ENCODE measurements around the gene ZNF836. TPM values are rescaled to one million over a fixed set of nuclear protein-coding genes. Genes with fewer than 3 reads are reported as not detected.
A peak's percentile ranks its signal among the peaks of the same experiment; 100 is the strongest.
"Not testable (repeated sequence)": the region's sequence is repeated elsewhere in the genome, so short reads cannot be mapped to it uniquely, and the experiment has no call there.

Gene ZNF836
- total RNA-seq (2012; rRNA removed) = 4.8 and 5.8 TPM in 2 replicates

DNA sequence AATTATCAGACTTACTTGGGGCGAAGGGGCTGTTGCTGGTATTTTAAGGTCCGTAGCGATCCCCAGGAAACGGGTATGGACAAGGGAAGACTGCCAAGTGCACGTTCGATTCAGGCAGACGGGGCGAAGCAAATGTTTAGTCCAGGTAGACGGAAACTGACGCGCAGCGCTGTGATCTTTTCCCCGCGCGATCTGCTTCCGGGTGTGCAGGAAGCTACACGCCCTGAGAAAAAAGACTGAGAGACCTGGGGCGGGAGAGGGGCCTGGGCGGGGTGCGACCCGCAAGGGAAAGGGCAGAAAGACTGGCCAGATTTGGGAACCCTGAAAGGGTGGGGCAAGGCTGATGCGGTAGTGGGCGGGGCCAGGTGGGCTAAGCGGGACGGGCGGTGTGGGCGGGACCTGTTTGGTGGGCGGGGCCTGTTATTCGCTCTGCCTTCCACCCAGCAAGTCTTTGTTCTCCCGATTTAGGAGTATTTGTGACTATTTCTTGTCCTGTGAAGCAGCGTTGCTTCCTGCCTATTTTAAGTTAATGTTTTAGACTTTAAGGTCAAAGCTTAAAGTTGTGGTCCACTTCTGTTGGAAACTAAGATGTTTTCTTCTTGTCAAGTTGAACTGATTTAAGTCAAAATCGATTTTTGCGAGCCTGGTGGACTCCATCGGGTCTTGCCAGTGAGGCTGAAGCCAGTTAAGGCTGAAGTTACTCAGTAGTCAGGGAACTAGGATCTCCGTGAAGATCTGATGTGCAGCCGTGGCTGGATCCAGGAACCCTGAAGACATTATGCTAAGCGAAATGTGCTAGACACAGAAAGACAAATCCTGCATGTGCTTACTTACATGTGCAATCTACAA, at the start of gene ZNF836:
ZNF836 (minus strand) TSS at position 301 of the 849 bp plus-strand sequence. CDS start 3,549 bp downstream, outside the sequence.
- H3K9me3 ChIP-seq (replicated peaks; ENCODE audit: low read length) = no peaks in the 10 kb centered on the region
- no peaks in the 10 kb centered on the region for H3K27me3 ChIP-seq (ENCODE audit: control insufficient read depth, insufficient read depth, low read length)
- peaks cover 5% of the 10 kb centered on the region for H3K4me1 ChIP-seq (ENCODE audit: control insufficient read depth, insufficient read depth, low read length)
- H3K4me2 ChIP-seq (ENCODE audit: low read length) = peak within 1 kb of the TSS; percentile 96
- peaks cover 13% of the 10 kb centered on the region for H3K36me3 ChIP-seq (ENCODE audit: insufficient read depth, low read length)
- H3K9ac ChIP-seq (ENCODE audit: low read depth, low read length) = peak within 1 kb of the TSS; percentile 89
- peak within 1 kb of the TSS; percentile 100 for H3K4me3 ChIP-seq (ENCODE audit: low read length)

- no peak overlapping the region for H3K4me3 ChIP-seq (ENCODE audit: low read length)
- H3K36me3 ChIP-seq (ENCODE audit: insufficient read depth, low read length) = peaks cover 95% of the 10 kb centered on the region
- no peaks in the 10 kb centered on the region for H3K9me3 ChIP-seq (replicated peaks; ENCODE audit: low read length)
- no peak overlapping the region for H3K9ac ChIP-seq (ENCODE audit: low read depth, low read length)
- no peaks in the 10 kb centered on the region for H3K27me3 ChIP-seq (ENCODE audit: control insufficient read depth, insufficient read depth, low read length)
- no peak overlapping the region for H3K4me2 ChIP-seq (ENCODE audit: low read length)
- H3K4me1 ChIP-seq (ENCODE audit: control insufficient read depth, insufficient read depth, low read length) = no peaks in the 10 kb centered on the region
Measured at GRCh38 chr19:52221031-52221430, 49.6 kb upstream of the ZNF836 start.

DNA sequence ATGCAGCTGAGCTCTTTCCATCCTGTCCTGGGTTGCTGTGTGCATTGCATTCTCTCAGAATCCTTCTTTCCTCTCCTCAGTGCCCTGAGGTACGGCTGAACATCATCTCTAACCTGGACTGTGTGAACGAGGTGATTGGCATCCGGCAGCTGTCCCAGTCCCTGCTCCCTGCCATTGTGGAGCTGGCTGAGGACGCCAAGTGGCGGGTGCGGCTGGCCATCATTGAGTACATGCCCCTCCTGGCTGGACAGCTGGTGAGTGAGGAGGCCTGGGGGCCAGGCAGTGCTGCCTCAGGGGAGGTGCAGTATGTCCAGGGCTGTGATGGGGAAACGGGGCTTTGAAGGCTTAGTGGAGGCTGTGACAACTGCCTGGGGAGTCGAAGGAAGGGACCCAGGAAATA, 48.2 kb upstream of the ZNF836 start:
- no peaks in the 10 kb centered on the region for H3K27me3 ChIP-seq (ENCODE audit: control insufficient read depth, insufficient read depth, low read length)
- H3K9ac ChIP-seq (ENCODE audit: low read depth, low read length) = no peak overlapping the region
- no peaks in the 10 kb centered on the region for H3K4me1 ChIP-seq (ENCODE audit: control insufficient read depth, insufficient read depth, low read length)
- no peak overlapping the region for H3K4me3 ChIP-seq (ENCODE audit: low read length)
- no peak overlapping the region for H3K4me2 ChIP-seq (ENCODE audit: low read length)
- peaks cover 96% of the 10 kb centered on the region for H3K36me3 ChIP-seq (ENCODE audit: insufficient read depth, low read length)
- no peaks in the 10 kb centered on the region for H3K9me3 ChIP-seq (replicated peaks; ENCODE audit: low read length)

GRCh38 chr19:52217576-52217975, 46.2 kb upstream of the ZNF836 start:
- Histone ChIP-seq H3K27me3 (ENCODE audit: control insufficient read depth, insufficient read depth, low read length) (no peaks in the 10 kb centered on the region), H3K4me1 (ENCODE audit: control insufficient read depth, insufficient read depth, low read length) (no peaks in the 10 kb centered on the region), H3K4me3 (ENCODE audit: low read length) (no peak overlapping the region), H3K9me3 (replicated peaks; ENCODE audit: low read length) (no peaks in the 10 kb centered on the region), H3K4me2 (ENCODE audit: low read length) (no peak overlapping the region), H3K36me3 (ENCODE audit: insufficient read depth, low read length) (peaks cover 96% of the 10 kb centered on the region), H3K9ac (ENCODE audit: low read depth, low read length) (no peak overlapping the region)

DNA sequence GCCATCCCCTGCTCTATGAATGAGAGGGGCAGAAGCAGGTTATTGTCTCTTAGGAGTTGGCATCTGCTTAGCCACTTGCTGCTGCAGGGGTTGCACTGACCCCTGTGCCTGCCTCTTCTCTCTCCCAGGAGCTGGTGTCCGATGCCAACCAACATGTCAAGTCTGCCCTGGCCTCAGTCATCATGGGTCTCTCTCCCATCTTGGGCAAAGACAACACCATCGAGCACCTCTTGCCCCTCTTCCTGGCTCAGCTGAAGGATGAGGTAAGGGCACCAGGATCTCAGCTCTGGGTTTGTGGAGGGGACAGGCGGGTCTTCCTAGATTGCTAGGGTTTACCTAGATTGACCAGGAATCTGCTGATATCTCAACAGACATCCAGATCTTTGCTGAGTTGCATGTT, 45.0 kb upstream of the ZNF836 start:
- no peaks in the 10 kb centered on the region for H3K27me3 ChIP-seq (ENCODE audit: control insufficient read depth, insufficient read depth, low read length)
- H3K36me3 ChIP-seq (ENCODE audit: insufficient read depth, low read length) = peaks cover 96% of the 10 kb centered on the region
- no peaks in the 10 kb centered on the region for H3K9me3 ChIP-seq (replicated peaks; ENCODE audit: low read length)
- no peak overlapping the region for H3K4me3 ChIP-seq (ENCODE audit: low read length)
- H3K9ac ChIP-seq (ENCODE audit: low read depth, low read length) = no peak overlapping the region
- H3K4me2 ChIP-seq (ENCODE audit: low read length) = no peak overlapping the region
- no peaks in the 10 kb centered on the region for H3K4me1 ChIP-seq (ENCODE audit: control insufficient read depth, insufficient read depth, low read length)

- H3K9me3 ChIP-seq (replicated peaks; ENCODE audit: low read length) = no peaks in the 10 kb centered on the region
- H3K9ac ChIP-seq (ENCODE audit: low read depth, low read length) = no peak overlapping the region
- H3K4me3 ChIP-seq (ENCODE audit: low read length) = no peak overlapping the region
- H3K27me3 ChIP-seq (ENCODE audit: control insufficient read depth, insufficient read depth, low read length) = no peaks in the 10 kb centered on the region
- no peaks in the 10 kb centered on the region for H3K4me1 ChIP-seq (ENCODE audit: control insufficient read depth, insufficient read depth, low read length)
- H3K4me2 ChIP-seq (ENCODE audit: low read length) = no peak overlapping the region
- peaks cover 92% of the 10 kb centered on the region for H3K36me3 ChIP-seq (ENCODE audit: insufficient read depth, low read length)
Measured at GRCh38 chr19:52214241-52214640, 42.8 kb upstream of the ZNF836 start.

DNA sequence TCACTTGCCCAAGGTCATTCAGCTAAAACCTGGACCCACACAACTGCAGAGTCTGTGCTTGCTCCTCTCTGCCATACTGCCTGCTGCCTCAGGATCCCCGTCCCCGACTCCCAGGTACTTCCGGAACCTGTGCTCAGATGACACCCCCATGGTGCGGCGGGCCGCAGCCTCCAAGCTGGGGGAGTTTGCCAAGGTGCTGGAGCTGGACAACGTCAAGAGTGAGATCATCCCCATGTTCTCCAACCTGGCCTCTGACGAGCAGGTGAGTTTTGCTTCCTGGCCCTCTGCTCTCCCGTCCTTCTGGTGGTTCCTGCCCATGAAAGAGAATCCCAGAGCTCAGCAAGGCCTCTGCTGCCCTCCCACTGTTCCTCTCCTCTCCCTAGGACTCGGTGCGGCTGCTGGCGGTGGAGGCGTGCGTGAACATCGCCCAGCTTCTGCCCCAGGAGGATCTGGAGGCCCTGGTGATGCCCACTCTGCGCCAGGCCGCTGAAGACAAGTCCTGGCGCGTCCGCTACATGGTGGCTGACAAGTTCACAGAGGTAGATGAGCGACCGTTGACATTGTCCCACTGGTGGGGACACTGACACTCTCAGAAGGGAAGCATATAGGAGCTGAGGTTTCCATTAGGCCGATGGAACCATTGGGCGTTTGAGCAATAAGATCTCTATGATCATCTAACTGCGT, 41.3 kb upstream of the ZNF836 start:
- H3K4me1 ChIP-seq (ENCODE audit: control insufficient read depth, insufficient read depth, low read length) = no peaks in the 10 kb centered on the region
- H3K27me3 ChIP-seq (ENCODE audit: control insufficient read depth, insufficient read depth, low read length) = no peaks in the 10 kb centered on the region
- peaks cover 86% of the 10 kb centered on the region for H3K36me3 ChIP-seq (ENCODE audit: insufficient read depth, low read length)
- H3K4me3 ChIP-seq (ENCODE audit: low read length) = no peak overlapping the region
- H3K4me2 ChIP-seq (ENCODE audit: low read length) = no peak overlapping the region
- H3K9ac ChIP-seq (ENCODE audit: low read depth, low read length) = no peak overlapping the region
- H3K9me3 ChIP-seq (replicated peaks; ENCODE audit: low read length) = no peaks in the 10 kb centered on the region

DNA sequence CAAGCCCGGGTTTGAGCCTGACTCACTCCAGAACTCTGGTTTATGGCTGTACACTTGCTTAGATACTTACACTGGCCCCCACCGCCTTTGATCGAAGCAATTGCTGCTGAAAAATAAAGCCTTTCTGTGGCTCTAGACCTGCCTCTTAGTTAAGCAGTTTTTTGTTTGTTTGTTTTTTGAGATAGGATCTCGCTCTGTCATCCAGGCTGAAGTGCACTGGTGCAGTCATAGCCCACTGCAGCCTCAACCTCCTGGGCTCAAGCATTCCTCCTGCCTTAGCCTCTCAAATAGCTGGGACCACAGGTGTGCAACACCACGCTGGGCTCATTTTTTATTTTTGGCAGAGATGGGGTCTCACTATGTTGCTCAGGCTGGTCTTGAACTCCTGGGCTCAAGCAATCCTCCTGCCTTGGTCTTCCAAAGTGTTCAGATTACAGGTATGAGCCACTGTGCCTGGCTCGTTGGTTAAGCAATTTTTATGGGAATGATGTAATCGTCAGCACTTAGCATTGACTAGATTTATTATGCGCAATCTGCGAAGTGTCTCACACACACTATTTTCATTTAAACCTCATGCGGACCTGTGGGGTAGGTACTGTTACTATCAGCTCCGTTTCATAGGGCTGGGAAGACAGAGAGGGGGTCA, 40.6 kb upstream of the ZNF836 start:
- Histone ChIP-seq H3K4me2 (ENCODE audit: low read length) (no peak overlapping the region), H3K36me3 (ENCODE audit: insufficient read depth, low read length) (peaks cover 86% of the 10 kb centered on the region), H3K9me3 (replicated peaks; ENCODE audit: low read length) (no peaks in the 10 kb centered on the region), H3K4me3 (ENCODE audit: low read length) (no peak overlapping the region), H3K27me3 (ENCODE audit: control insufficient read depth, insufficient read depth, low read length) (no peaks in the 10 kb centered on the region), H3K4me1 (ENCODE audit: control insufficient read depth, insufficient read depth, low read length) (no peaks in the 10 kb centered on the region), H3K9ac (ENCODE audit: low read depth, low read length) (no peak overlapping the region)

GRCh38 chr19:52211203-52211602, 39.8 kb upstream of the ZNF836 start:
- no peak overlapping the region for H3K9ac ChIP-seq (ENCODE audit: low read depth, low read length)
- H3K4me2 ChIP-seq (ENCODE audit: low read length) = no peak overlapping the region
- H3K27me3 ChIP-seq (ENCODE audit: control insufficient read depth, insufficient read depth, low read length) = no peaks in the 10 kb centered on the region
- no peaks in the 10 kb centered on the region for H3K4me1 ChIP-seq (ENCODE audit: control insufficient read depth, insufficient read depth, low read length)
- no peaks in the 10 kb centered on the region for H3K9me3 ChIP-seq (replicated peaks; ENCODE audit: low read length)
- peaks cover 87% of the 10 kb centered on the region for H3K36me3 ChIP-seq (ENCODE audit: insufficient read depth, low read length)
- no peak overlapping the region for H3K4me3 ChIP-seq (ENCODE audit: low read length)

GRCh38 chr19:52206481-52206880, 35.1 kb upstream of the ZNF836 start:
- Histone ChIP-seq H3K4me1 (ENCODE audit: control insufficient read depth, insufficient read depth, low read length) (no peaks in the 10 kb centered on the region), H3K9me3 (replicated peaks; ENCODE audit: low read length) (no peaks in the 10 kb centered on the region), H3K36me3 (ENCODE audit: insufficient read depth, low read length) (peaks cover 88% of the 10 kb centered on the region), H3K4me2 (ENCODE audit: low read length) (no peak overlapping the region), H3K4me3 (ENCODE audit: low read length) (no peak overlapping the region), H3K9ac (ENCODE audit: low read depth, low read length) (no peak overlapping the region), H3K27me3 (ENCODE audit: control insufficient read depth, insufficient read depth, low read length) (no peaks in the 10 kb centered on the region)

GRCh38 chr19:52200755-52201391, 29.5 kb upstream of the ZNF836 start:
- H3K36me3 ChIP-seq (ENCODE audit: insufficient read depth, low read length) = peaks cover 80% of the 10 kb centered on the region
- not testable (repeated sequence) for H3K9me3 ChIP-seq (replicated peaks; ENCODE audit: low read length)

More at GRCh38 chr19:52200755-52201391, 29.5 kb upstream of the ZNF836 start:
- H3K4me2 ChIP-seq (ENCODE audit: low read length); H3K27me3 ChIP-seq (ENCODE audit: control insufficient read depth, insufficient read depth, low read length): not testable (repeated sequence)
- peaks cover 18% of the 10 kb centered on the region for H3K4me1 ChIP-seq (ENCODE audit: control insufficient read depth, insufficient read depth, low read length)
- H3K9ac ChIP-seq (ENCODE audit: low read depth, low read length) = peak overlapping the region; percentile 43
- H3K4me3 ChIP-seq (ENCODE audit: low read length) = peak overlapping the region; percentile 9

Measured in skeletal muscle satellite cell (primary cell).